Peyer's patch (tissue), 4 donors: ENCODE results near the gene LHB.
A peak's percentile ranks its signal among the peaks of the same experiment; 100 is the strongest.

Source experiments
- POLR2A ChIP-seq, 2 donors: fragments of 450-650 bp; IDR thresholded peaks; one replicate each; pipeline ENCODE4 v1.5.1; 2017; ENCODE audit warnings: antibody characterized with exemption in 2 of 2, mild to moderate bottlenecking in 2 of 2, moderate library complexity in 2 of 2
- TF ChIP-seq, protein P1 (sequence below), 6 experiments: fragments of 450-650 bp in 4 of 6; fragments of 200-600 bp in 2 of 6; sonication (generic) in 1 of 6; IDR thresholded peaks; one replicate each; pipeline ENCODE4 v1.5.1; 2017 to 2019; ENCODE audit warnings: antibody characterized with exemption in 6 of 6, mild to moderate bottlenecking in 3 of 6, moderate library complexity in 1 of 6

GRCh38 chr19:49019242-49019932, 2.5 kb upstream of the LHB start:
- TF ChIP-seq, protein P1, sequence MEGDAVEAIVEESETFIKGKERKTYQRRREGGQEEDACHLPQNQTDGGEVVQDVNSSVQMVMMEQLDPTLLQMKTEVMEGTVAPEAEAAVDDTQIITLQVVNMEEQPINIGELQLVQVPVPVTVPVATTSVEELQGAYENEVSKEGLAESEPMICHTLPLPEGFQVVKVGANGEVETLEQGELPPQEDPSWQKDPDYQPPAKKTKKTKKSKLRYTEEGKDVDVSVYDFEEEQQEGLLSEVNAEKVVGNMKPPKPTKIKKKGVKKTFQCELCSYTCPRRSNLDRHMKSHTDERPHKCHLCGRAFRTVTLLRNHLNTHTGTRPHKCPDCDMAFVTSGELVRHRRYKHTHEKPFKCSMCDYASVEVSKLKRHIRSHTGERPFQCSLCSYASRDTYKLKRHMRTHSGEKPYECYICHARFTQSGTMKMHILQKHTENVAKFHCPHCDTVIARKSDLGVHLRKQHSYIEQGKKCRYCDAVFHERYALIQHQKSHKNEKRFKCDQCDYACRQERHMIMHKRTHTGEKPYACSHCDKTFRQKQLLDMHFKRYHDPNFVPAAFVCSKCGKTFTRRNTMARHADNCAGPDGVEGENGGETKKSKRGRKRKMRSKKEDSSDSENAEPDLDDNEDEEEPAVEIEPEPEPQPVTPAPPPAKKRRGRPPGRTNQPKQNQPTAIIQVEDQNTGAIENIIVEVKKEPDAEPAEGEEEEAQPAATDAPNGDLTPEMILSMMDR (IDR thresholded peaks at IDR 0.05) = peak in 1 of 6 experiments; percentile 8
- TF ChIP-seq POLR2A (IDR thresholded peaks at IDR 0.05) = peak; percentile 11 to 33
